ENCODE results near the gene BTAF1. TPM values are rescaled to one million over a fixed set of nuclear protein-coding genes. Genes with fewer than 3 reads are reported as not detected.

Gene BTAF1
- total RNA-seq, 4 donors from 2014 or later = 35.5 to 78.3 (median 43.1) TPM

GRCh38 chr10:92062273-92062672, 138.7 kb downstream of the BTAF1 start:
- DNase-seq (ENCODE audit: low spot score in 2 of 2) = no peak
- TF ChIP-seq CTCF (IDR thresholded peaks at IDR 0.05) (no peak), POLR2A (IDR thresholded peaks at IDR 0.05) (no peak)
- WGBS, 2 donors = 92 to 100% methylated on average over 1 of the region's 1 CpG
- intact Hi-C loops (cut with DNase I; ENCODE audit: low total_unique reads) = no loop called here
- no peak overlapping the region for H3K4me3 ChIP-seq (ENCODE audit: low read depth, poor library complexity, severe bottlenecking)

GRCh38 chr10:92064506-92064905, 140.9 kb downstream of the BTAF1 start:
- no peak for DNase-seq (ENCODE audit: low spot score in 2 of 2)
- no peak overlapping the region for H3K4me3 ChIP-seq (ENCODE audit: low read depth, poor library complexity, severe bottlenecking)
- TF ChIP-seq POLR2A (IDR thresholded peaks at IDR 0.05) = no peak
- TF ChIP-seq CTCF (IDR thresholded peaks at IDR 0.05) = no peak
- intact Hi-C loops (cut with DNase I; ENCODE audit: low total_unique reads) = no loop called here
- 89 to 91% methylated on average over 2 of the region's 2 CpGs for WGBS, 2 donors

- DNase-seq (ENCODE audit: low spot score in 2 of 2) = no peak
- H3K4me3 ChIP-seq (ENCODE audit: low read depth, poor library complexity, severe bottlenecking) = no peak overlapping the region
- 93 to 97% methylated on average over 4 of the region's 4 CpGs for WGBS, 2 donors
- intact Hi-C loops (cut with DNase I; ENCODE audit: low total_unique reads) = no loop called here
- TF ChIP-seq POLR2A (IDR thresholded peaks at IDR 0.05) (no peak), CTCF (IDR thresholded peaks at IDR 0.05) (no peak)
Observed at GRCh38 chr10:92066386-92066785, 142.8 kb downstream of the BTAF1 start.

GRCh38 chr10:92068900-92069299, 145.3 kb downstream of the BTAF1 start:
- intact Hi-C loops (cut with DNase I; ENCODE audit: low total_unique reads) = no loop called here

GRCh38 chr10:92074126-92074887, 150.7 kb downstream of the BTAF1 start:
- WGBS, 2 donors = 85 to 88% methylated on average over 6 of the region's 6 CpGs
- TF ChIP-seq CTCF (IDR thresholded peaks at IDR 0.05) = no peak
- no peak for TF ChIP-seq POLR2A (IDR thresholded peaks at IDR 0.05)
- DNase-seq (ENCODE audit: low spot score in 2 of 2) = no peak
- intact Hi-C loops (cut with DNase I; ENCODE audit: low total_unique reads) = no loop called here
- no peak overlapping the region for H3K4me3 ChIP-seq (ENCODE audit: low read depth, poor library complexity, severe bottlenecking)

More at GRCh38 chr10:92068900-92069299, 145.3 kb downstream of the BTAF1 start:
- DNase-seq (ENCODE audit: low spot score in 2 of 2) = no peak
- no peak overlapping the region for H3K4me3 ChIP-seq (ENCODE audit: low read depth, poor library complexity, severe bottlenecking)
- TF ChIP-seq CTCF (IDR thresholded peaks at IDR 0.05) = no peak
- TF ChIP-seq POLR2A (IDR thresholded peaks at IDR 0.05) = no peak
- WGBS, 2 donors = 73 to 88% methylated on average over 1 of the region's 1 CpG

- DNase-seq (ENCODE audit: low spot score in 2 of 2) = no peak
- H3K4me3 ChIP-seq (ENCODE audit: low read depth, poor library complexity, severe bottlenecking) = no peak overlapping the region
- intact Hi-C loops (cut with DNase I; ENCODE audit: low total_unique reads) = no loop called here
- TF ChIP-seq CTCF (IDR thresholded peaks at IDR 0.05) (no peak), POLR2A (IDR thresholded peaks at IDR 0.05) (no peak)
Observed at GRCh38 chr10:92075829-92076228, 152.3 kb downstream of the BTAF1 start.
